HCT116 (cell line): Measurements from ENCODE around the gene CNDP1. TPM values are rescaled to one million over a fixed set of nuclear protein-coding genes. Genes with fewer than 3 reads are reported as not detected.

Source experiments
- ATAC-seq: fragments of 200-7000 bp; cut with Tn5 transposase; 2 replicates; pipeline ENCODE4 v1.9.1; 2020; ENCODE audit warnings: mild to moderate bottlenecking, moderate library complexity
- BruUV-seq: library from RNA; stranded (reverse); fragments of 400-500 nt; replicated peaks from 2 replicates; lab custom pipeline; 2021; lab: Mats Ljungman, UMichigan
- CTCF ChIA-PET: fragments of 300-600 bp; sonication (Branson Sonifier 250); formaldehyde crosslinking; loops from one replicate; lab custom pipeline; 2021; ENCODE audit warnings: antibody characterized with exemption; lab: Charles Lee
- POLR2A ChIA-PET: fragments of 300-600, 350-600 bp; sonication (Branson Sonifier 250); formaldehyde crosslinking; loops from one replicate; lab custom pipeline; 2021; ENCODE audit warnings: antibody characterized with exemption; lab: Charles Lee
- RAD21 ChIA-PET, 2 experiments: fragments of 300-600 bp; sonication (Branson Sonifier 250); formaldehyde crosslinking; loops; one replicate each; lab custom pipeline; 2023; ENCODE audit warnings: low total read pairs in 2 of 2; ENCODE audit not compliant: uncharacterized antibody in 2 of 2, unreplicated experiment in 2 of 2, low non-redundant PET in 1 of 2; lab: Charles Lee
- DNase-seq: peaks from one replicate; pipeline ENCODE4 v3.0.0-alpha.2; 2010; ENCODE audit warnings: low read depth, low spot score
- H2AFZ ChIP-seq: fragments of 200-600 bp; shearing (Covaris generic), sonication (generic); 2 replicates; pipeline ENCODE4 v1.6.1; 2017; ENCODE audit warnings: low read depth, mixed run types, mixed read lengths, antibody characterized with exemption, low read length; ENCODE audit not compliant: poor library complexity, severe bottlenecking
- H3K27ac ChIP-seq: 2 replicates; pipeline ENCODE4 v1.5.1; 2012; ENCODE audit warnings: low read depth, low read length
- H3K27me3 ChIP-seq: fragments of 200-600 bp; sonication (generic); 2 replicates; pipeline ENCODE4 v1.6.1; 2016; ENCODE audit warnings: mixed run types, low read length, mixed read lengths; ENCODE audit not compliant: insufficient read depth
- H3K36me3 ChIP-seq, 2 experiments: fragments of 200-500 bp in 1 of 2; fragments of 200-600 bp in 1 of 2; sonication (Bioruptor generic) in 1 of 2; sonication (generic) in 1 of 2; 2 replicates each; pipeline versions ENCODE4 v1.5.1 to v1.6.1; 2014 to 2016; ENCODE audit warnings: low read length in 2 of 2, inconsistent platforms in 1 of 2, mixed read lengths in 1 of 2, mixed run types in 1 of 2; ENCODE audit not compliant: insufficient read depth in 2 of 2, control insufficient read depth in 1 of 2
- H3K4me1 ChIP-seq, 2 experiments: fragments of 200-600 bp in 1 of 2; sonication (generic) in 1 of 2; 2 replicates each; pipeline versions ENCODE4 v1.5.1 to v1.6.1; 2012 to 2017; ENCODE audit warnings: low read length in 2 of 2, inconsistent platforms in 1 of 2, mild to moderate bottlenecking in 1 of 2, mixed read lengths in 1 of 2, mixed run types in 1 of 2, moderate library complexity in 1 of 2; ENCODE audit not compliant: insufficient read depth in 2 of 2, control insufficient read depth in 1 of 2
- H3K4me2 ChIP-seq: fragments of 200-600 bp; sonication (generic); 2 replicates; pipeline ENCODE4 v1.6.1; 2017; ENCODE audit warnings: mixed run types, low read length, mixed read lengths
- H3K4me3 ChIP-seq, 2 experiments: fragments of 200-600 bp in 1 of 2; sonication (generic) in 1 of 2; replicated peaks in 1 of 2; 2 replicates each; pipeline ENCODE4 v1.5.1; 2011 to 2016; ENCODE audit warnings: low read length in 2 of 2, control low read depth in 1 of 2, low read depth in 1 of 2, mild to moderate bottlenecking in 1 of 2, mixed read lengths in 1 of 2, mixed run types in 1 of 2
- H3K79me2 ChIP-seq: fragments of 200-600 bp; sonication (generic); 2 replicates; pipeline ENCODE4 v1.6.1; 2017; ENCODE audit warnings: mild to moderate bottlenecking, mixed run types, low read length, moderate library complexity, mixed read lengths; ENCODE audit not compliant: insufficient read depth
- H3K9ac ChIP-seq: fragments of 200-600 bp; sonication (generic); 2 replicates; pipeline ENCODE4 v1.6.1; 2016; ENCODE audit warnings: low read length, mixed read lengths
- H3K9me2 ChIP-seq: fragments of 200-600 bp; sonication (generic), shearing (Covaris generic); 2 replicates; pipeline ENCODE4 v1.6.1; 2017; ENCODE audit warnings: mixed run types, mild to moderate bottlenecking, moderate library complexity; ENCODE audit not compliant: insufficient read depth
- H3K9me3 ChIP-seq, 2 experiments: fragments of 200-500 bp in 1 of 2; fragments of 200-600 bp in 1 of 2; sonication (Bioruptor generic) in 1 of 2; sonication (generic) in 1 of 2; 2 replicates each; pipeline ENCODE4 v1.6.1; 2014 to 2017; ENCODE audit warnings: low read length in 2 of 2, mixed read lengths in 2 of 2, inconsistent platforms in 1 of 2, low read depth in 1 of 2, mild to moderate bottlenecking in 1 of 2, mixed run types in 1 of 2, moderate library complexity in 1 of 2; ENCODE audit not compliant: control insufficient read depth in 1 of 2, insufficient read depth in 1 of 2
- H4K20me1 ChIP-seq: fragments of 200-600 bp; sonication (generic), shearing (Covaris generic); 2 replicates; pipeline ENCODE4 v1.6.1; 2017; ENCODE audit warnings: mixed run types, mild to moderate bottlenecking, moderate library complexity; ENCODE audit not compliant: insufficient read depth
- CBX3 ChIP-seq: IDR thresholded peaks from 2 replicates; pipeline ENCODE4 v1.6.1; 2012; ENCODE audit warnings: low read depth
- EZH2phosphoT487 ChIP-seq: fragments of 200-600 bp; IDR thresholded peaks from 2 replicates; pipeline ENCODE4 v1.6.1; 2018; ENCODE audit warnings: antibody characterized with exemption, borderline replicate concordance
- JUND ChIP-seq: IDR thresholded peaks from 2 replicates; pipeline ENCODE4 v1.6.1; 2012
- POLR2A ChIP-seq: IDR thresholded peaks from 2 replicates; pipeline ENCODE4 v1.7.0; 2011; ENCODE audit warnings: borderline replicate concordance; ENCODE audit not compliant: insufficient read depth, insufficient read length; ENCODE audit errors: extremely low read depth
- POLR2AphosphoS5 ChIP-seq: IDR thresholded peaks from 2 replicates; pipeline ENCODE4 v1.6.1; 2011; ENCODE audit warnings: mild to moderate bottlenecking, low read depth, low read length, moderate library complexity
- RAD21 ChIP-seq: IDR thresholded peaks from 2 replicates; pipeline ENCODE4 v1.6.1; 2012; ENCODE audit warnings: low read depth, mild to moderate bottlenecking
- SP1 ChIP-seq: IDR thresholded peaks from 2 replicates; pipeline ENCODE4 v1.6.1; 2012; ENCODE audit warnings: low read depth
- SRF ChIP-seq: IDR thresholded peaks from 2 replicates; pipeline ENCODE4 v1.6.1; 2012; ENCODE audit warnings: low read depth
- YY1 ChIP-seq: IDR thresholded peaks from 2 replicates; pipeline ENCODE4 v1.6.1; 2011; ENCODE audit warnings: low read length, low read depth, moderate library complexity, mild to moderate bottlenecking; ENCODE audit not compliant: insufficient replicate concordance; ENCODE audit errors: extremely low read depth
- ZFX ChIP-seq: fragments of 450-650 bp; IDR thresholded peaks from 2 replicates; pipeline ENCODE4 v1.6.1; 2017
- intact Hi-C: fragments of 100-400 bp; cut with micrococcal nuclease; formaldehyde crosslinking; loops from 2 replicates; pipeline ENCODE4 v1.10.0; 2022
- total RNA-seq: library from RNA; stranded (reverse); gene quantifications from one replicate; pipeline ENCODE4 v1.2.1, GENCODE V29; 2021; ENCODE audit not compliant: unreplicated experiment
- TF ChIP-seq, protein P1 (sequence below): IDR thresholded peaks from 2 replicates; pipeline ENCODE4 v1.6.1; 2012; ENCODE audit warnings: low read depth

CNDP1 gene
- total RNA-seq, 1 experiment from 2014 or later, result not detected

DNA sequence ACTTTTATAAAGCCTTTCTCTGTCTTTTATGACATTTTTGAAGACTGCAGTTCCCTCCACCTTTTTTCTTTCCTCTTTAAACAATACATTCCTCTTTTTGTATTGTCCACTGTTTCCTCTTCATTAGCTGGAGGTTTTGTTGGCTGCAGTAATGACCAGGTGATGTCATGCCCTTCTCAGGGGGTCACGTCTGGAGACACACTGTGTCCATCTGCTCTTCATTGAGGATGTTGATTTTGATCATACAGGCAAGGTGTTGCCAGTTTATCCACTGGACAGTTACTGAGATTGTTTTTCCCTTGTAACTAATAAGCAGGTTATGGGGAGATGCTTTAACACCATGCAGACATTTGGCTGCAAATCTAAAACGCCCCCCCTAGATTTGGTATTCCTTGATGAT is 83.2 kb downstream of the CNDP1 start (continued):
- TF ChIP-seq, protein P1, sequence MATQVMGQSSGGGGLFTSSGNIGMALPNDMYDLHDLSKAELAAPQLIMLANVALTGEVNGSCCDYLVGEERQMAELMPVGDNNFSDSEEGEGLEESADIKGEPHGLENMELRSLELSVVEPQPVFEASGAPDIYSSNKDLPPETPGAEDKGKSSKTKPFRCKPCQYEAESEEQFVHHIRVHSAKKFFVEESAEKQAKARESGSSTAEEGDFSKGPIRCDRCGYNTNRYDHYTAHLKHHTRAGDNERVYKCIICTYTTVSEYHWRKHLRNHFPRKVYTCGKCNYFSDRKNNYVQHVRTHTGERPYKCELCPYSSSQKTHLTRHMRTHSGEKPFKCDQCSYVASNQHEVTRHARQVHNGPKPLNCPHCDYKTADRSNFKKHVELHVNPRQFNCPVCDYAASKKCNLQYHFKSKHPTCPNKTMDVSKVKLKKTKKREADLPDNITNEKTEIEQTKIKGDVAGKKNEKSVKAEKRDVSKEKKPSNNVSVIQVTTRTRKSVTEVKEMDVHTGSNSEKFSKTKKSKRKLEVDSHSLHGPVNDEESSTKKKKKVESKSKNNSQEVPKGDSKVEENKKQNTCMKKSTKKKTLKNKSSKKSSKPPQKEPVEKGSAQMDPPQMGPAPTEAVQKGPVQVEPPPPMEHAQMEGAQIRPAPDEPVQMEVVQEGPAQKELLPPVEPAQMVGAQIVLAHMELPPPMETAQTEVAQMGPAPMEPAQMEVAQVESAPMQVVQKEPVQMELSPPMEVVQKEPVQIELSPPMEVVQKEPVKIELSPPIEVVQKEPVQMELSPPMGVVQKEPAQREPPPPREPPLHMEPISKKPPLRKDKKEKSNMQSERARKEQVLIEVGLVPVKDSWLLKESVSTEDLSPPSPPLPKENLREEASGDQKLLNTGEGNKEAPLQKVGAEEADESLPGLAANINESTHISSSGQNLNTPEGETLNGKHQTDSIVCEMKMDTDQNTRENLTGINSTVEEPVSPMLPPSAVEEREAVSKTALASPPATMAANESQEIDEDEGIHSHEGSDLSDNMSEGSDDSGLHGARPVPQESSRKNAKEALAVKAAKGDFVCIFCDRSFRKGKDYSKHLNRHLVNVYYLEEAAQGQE, result no peak
- TF ChIP-seq RAD21 (no peak), POLR2A (no peak), ZFX (no peak), SRF (no peak), JUND (no peak)

DNA sequence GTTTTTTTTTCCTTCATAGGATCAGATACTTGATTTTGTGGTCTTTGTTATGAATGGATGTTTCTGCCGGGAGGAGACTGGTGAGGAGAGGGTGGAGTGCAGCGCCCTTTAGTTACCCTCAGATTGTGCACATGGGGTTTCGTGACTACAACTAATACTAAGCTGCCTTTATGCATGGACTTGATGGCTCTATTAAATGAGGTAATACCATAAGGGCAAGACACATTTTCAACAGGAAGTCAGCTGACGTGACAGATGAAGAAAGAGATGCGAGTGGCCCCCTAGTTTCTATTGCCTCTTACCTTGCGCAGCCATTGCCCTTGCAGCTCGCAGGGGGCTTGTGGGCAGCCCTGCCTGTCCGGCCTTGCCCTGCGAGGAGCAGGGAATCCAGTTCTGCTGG is 87.8 kb downstream of the CNDP1 start:
- DNase-seq (no peak), ATAC-seq (no peak)
- Histone ChIP-seq H3K27ac (no peak overlapping the region), H3K9ac (no peak overlapping the region), H3K79me2 (peaks cover under 1% of the 10 kb centered on the region; the same call in 1 of the 2 replicates), H3K4me1 (no peaks in the 10 kb centered on the region), H3K4me3 (no peak overlapping the region), H2AFZ (no peak overlapping the region), H3K27me3 (no peaks in the 10 kb centered on the region), H4K20me1 (no peaks in the 10 kb centered on the region), H3K4me2 (no peak overlapping the region), H3K36me3 (no peaks in the 10 kb centered on the region), H3K9me2 (no peaks in the 10 kb centered on the region), H3K9me3 (no peaks in the 10 kb centered on the region)
- ChIA-PET POLR2A (no interaction called here), CTCF (no interaction called here), RAD21 (no interaction called here)
- BruUV-seq, result no TSS peak
- intact Hi-C loops, result loop anchor here (10.0 kb wide), 1 partner anchor 1103 kb away; no protein-coding TSS in a partner anchor
- no peak for TF ChIP-seq SP1
- no peak for TF ChIP-seq CBX3
- no peak for TF ChIP-seq YY1
- TF ChIP-seq EZH2phosphoT487, result no peak
- TF ChIP-seq POLR2AphosphoS5, result no peak
- TF ChIP-seq, protein P1, result no peak
